Rectal smooth muscle tissue (tissue), 1 donor: Measurements from ENCODE around the gene GRID1.

ENCODE experiments used
- H3K27ac ChIP-seq: one replicate; pipeline ENCODE4 v1.7.0; 2013; ENCODE audit warnings: low read depth, low read length, inconsistent platforms
- H3K27me3 ChIP-seq: one replicate; pipeline ENCODE4 v1.7.0; 2013; ENCODE audit warnings: low read length; ENCODE audit not compliant: control insufficient read depth, insufficient read depth
- H3K36me3 ChIP-seq: one replicate; pipeline ENCODE4 v1.7.0; 2013; ENCODE audit warnings: low read length; ENCODE audit not compliant: control insufficient read depth, insufficient read depth
- H3K4me1 ChIP-seq: one replicate; pipeline ENCODE4 v1.7.0; 2013; ENCODE audit warnings: low read length; ENCODE audit not compliant: control insufficient read depth, insufficient read depth
- H3K4me3 ChIP-seq: one replicate; pipeline ENCODE4 v1.7.0; 2013; ENCODE audit warnings: low read length
- H3K9ac ChIP-seq: one replicate; pipeline ENCODE4 v1.7.0; 2013; ENCODE audit warnings: low read length

Gene GRID1

GRCh38 chr10:86130737-86131475, 235.7 kb downstream of the GRID1 start:
- Histone ChIP-seq H3K27ac (no peak overlapping the region), H3K27me3 (no peaks in the 10 kb centered on the region), H3K9ac (no peak overlapping the region), H3K36me3 (no peaks in the 10 kb centered on the region), H3K4me1 (no peaks in the 10 kb centered on the region), H3K4me3 (no peak overlapping the region)

GRCh38 chr10:86130041-86130440, 236.6 kb downstream of the GRID1 start:
- H3K27ac ChIP-seq: no peak overlapping the region

GRCh38 chr10:86128360-86128759, 238.2 kb downstream of the GRID1 start:
- Histone ChIP-seq H3K36me3 (no peaks in the 10 kb centered on the region), H3K27me3 (no peaks in the 10 kb centered on the region), H3K27ac (no peak overlapping the region), H3K4me1 (no peaks in the 10 kb centered on the region), H3K4me3 (no peak overlapping the region), H3K9ac (no peak overlapping the region)

More at GRCh38 chr10:86130041-86130440, 236.6 kb downstream of the GRID1 start:
- H3K4me3 ChIP-seq: no peak overlapping the region
- H3K27me3 ChIP-seq: no peaks in the 10 kb centered on the region
- H3K36me3 ChIP-seq: no peaks in the 10 kb centered on the region
- H3K4me1 ChIP-seq: no peaks in the 10 kb centered on the region
- no peak overlapping the region for H3K9ac ChIP-seq

DNA sequence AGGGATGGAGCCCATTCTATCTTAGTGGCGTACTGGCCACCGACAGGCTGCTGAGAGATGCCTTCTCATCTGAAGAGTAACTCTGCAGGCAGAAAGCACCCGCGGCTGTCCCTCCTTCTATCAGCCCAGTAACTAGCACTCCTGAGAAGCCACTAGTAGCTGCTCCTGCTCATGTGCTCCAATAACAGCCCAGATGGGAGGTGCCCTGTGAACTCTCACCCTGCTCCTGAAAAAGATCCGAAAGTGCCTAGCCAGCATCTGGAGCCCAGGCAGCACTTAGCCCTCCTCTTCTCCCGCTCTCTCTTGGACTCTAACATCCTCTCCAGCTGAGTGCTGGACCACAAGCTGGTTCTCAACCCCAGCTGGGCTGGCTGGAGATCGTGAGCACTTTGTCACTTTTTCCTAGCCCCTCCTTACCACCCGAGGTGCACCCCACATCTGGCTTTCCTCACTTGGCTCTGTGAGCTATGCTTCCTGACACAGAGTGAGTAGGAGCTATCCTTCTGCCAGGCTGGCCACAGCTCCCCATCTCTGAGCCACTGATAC, 239.2 kb downstream of the GRID1 start:
- H3K27ac ChIP-seq: no peak overlapping the region

GRCh38 chr10:86124734-86125133, 241.9 kb downstream of the GRID1 start:
- no peaks in the 10 kb centered on the region for H3K27me3 ChIP-seq
- H3K27ac ChIP-seq: no peak overlapping the region
- no peak overlapping the region for H3K9ac ChIP-seq
- no peaks in the 10 kb centered on the region for H3K4me1 ChIP-seq
- no peaks in the 10 kb centered on the region for H3K36me3 ChIP-seq
- H3K4me3 ChIP-seq: no peak overlapping the region

More for the DNA sequence above, 239.2 kb downstream of the GRID1 start:
- H3K9ac ChIP-seq: no peak overlapping the region
- H3K27me3 ChIP-seq: no peaks in the 10 kb centered on the region
- no peaks in the 10 kb centered on the region for H3K36me3 ChIP-seq
- no peaks in the 10 kb centered on the region for H3K4me1 ChIP-seq
- no peak overlapping the region for H3K4me3 ChIP-seq

DNA sequence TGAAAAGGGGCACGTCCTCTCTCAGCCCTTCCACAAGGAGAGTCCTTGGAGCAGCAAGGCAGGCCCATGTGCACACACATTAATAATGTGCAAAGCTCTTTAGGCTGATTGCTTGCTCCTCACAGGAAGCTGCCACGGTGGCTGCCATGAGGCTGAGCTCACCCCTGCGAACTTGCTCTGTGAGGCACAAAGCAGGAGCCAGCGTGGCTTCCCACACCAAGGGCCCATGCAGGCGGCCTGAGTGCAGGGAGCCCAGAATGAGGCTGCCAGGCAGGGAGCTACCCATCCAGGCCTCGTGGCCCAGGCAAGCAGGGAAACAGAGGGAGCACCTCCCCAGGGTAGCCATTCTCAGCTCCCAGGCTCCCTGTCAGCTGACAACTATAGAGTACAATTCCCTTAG, 242.9 kb downstream of the GRID1 start:
- Histone ChIP-seq H3K4me3 (no peak overlapping the region), H3K4me1 (no peaks in the 10 kb centered on the region), H3K36me3 (no peaks in the 10 kb centered on the region), H3K27ac (no peak overlapping the region), H3K9ac (no peak overlapping the region), H3K27me3 (no peaks in the 10 kb centered on the region)

DNA sequence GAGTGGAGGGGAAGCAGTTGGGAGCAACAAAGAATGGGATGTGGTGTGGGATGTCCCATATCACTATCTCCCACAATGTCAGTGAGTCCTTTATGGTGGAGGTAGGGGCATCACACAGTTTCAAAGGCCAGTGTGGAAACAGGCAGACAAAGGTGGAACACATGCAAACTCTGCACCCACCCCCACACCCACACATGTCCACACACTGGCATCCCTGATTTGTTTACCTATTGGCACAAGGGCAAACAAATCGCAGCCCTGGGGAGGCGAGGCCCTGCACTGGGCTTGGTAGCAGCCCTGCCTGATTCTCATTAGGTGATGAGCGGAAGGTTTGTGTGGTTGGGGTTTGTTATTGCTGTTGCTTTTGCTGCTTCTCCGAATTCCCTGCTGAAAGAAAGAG, 243.3 kb downstream of the GRID1 start:
- H3K9ac ChIP-seq: no peak overlapping the region
- no peaks in the 10 kb centered on the region for H3K4me1 ChIP-seq
- no peaks in the 10 kb centered on the region for H3K36me3 ChIP-seq

GRCh38 chr10:86122646-86123045, 243.9 kb downstream of the GRID1 start:
- Histone ChIP-seq H3K9ac (no peak overlapping the region), H3K27me3 (no peaks in the 10 kb centered on the region)

More for the DNA sequence above, 243.3 kb downstream of the GRID1 start:
- no peak overlapping the region for H3K4me3 ChIP-seq
- H3K27me3 ChIP-seq: no peaks in the 10 kb centered on the region
- H3K27ac ChIP-seq: no peak overlapping the region

GRCh38 chr10:86121200-86121599, 245.4 kb downstream of the GRID1 start:
- Histone ChIP-seq H3K9ac (no peak overlapping the region), H3K36me3 (no peaks in the 10 kb centered on the region), H3K4me1 (no peaks in the 10 kb centered on the region), H3K27ac (no peak overlapping the region), H3K27me3 (no peaks in the 10 kb centered on the region), H3K4me3 (no peak overlapping the region)

More at GRCh38 chr10:86122646-86123045, 243.9 kb downstream of the GRID1 start:
- Histone ChIP-seq H3K27ac (no peak overlapping the region), H3K4me3 (no peak overlapping the region), H3K36me3 (no peaks in the 10 kb centered on the region), H3K4me1 (no peaks in the 10 kb centered on the region)

GRCh38 chr10:86117051-86117450, 249.5 kb downstream of the GRID1 start:
- Histone ChIP-seq H3K4me1 (no peaks in the 10 kb centered on the region), H3K27ac (no peak overlapping the region), H3K9ac (no peak overlapping the region), H3K4me3 (no peak overlapping the region), H3K36me3 (no peaks in the 10 kb centered on the region), H3K27me3 (no peaks in the 10 kb centered on the region)

- Histone ChIP-seq H3K36me3 (no peaks in the 10 kb centered on the region), H3K27me3 (no peaks in the 10 kb centered on the region), H3K4me1 (no peaks in the 10 kb centered on the region), H3K9ac (no peak overlapping the region), H3K27ac (no peak overlapping the region), H3K4me3 (no peak overlapping the region)
These were observed 252.6 kb downstream of the GRID1 start for GRCh38 chr10:86113983-86114382.

- H3K27me3 ChIP-seq: no peaks in the 10 kb centered on the region
- no peaks in the 10 kb centered on the region for H3K4me1 ChIP-seq
- no peak overlapping the region for H3K27ac ChIP-seq
- no peak overlapping the region for H3K4me3 ChIP-seq
- no peaks in the 10 kb centered on the region for H3K36me3 ChIP-seq
- H3K9ac ChIP-seq: no peak overlapping the region
These were observed 253.1 kb downstream of the GRID1 start for GRCh38 chr10:86113501-86113900.

DNA sequence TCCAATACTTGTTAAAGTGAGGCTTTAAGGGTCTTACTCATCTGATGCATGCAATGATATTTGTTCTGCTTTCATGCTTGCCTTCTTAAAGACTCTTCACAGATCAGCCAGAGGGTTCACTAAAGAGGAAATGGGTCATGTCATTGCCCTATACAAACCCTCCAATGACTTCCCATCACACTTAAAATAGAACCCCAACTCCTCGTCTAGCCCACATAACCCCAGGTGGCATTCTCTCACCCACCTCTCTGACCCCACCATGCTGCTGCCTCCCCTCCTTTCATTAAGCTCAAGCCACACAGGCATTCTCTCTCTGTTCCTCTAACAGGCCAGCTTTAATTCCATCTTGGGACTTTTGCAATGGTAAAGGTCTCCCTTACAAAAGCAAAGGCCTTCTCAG, 253.6 kb downstream of the GRID1 start:
- no peaks in the 10 kb centered on the region for H3K27me3 ChIP-seq
- no peak overlapping the region for H3K4me3 ChIP-seq
- H3K4me1 ChIP-seq: no peaks in the 10 kb centered on the region
- H3K27ac ChIP-seq: no peak overlapping the region
- H3K9ac ChIP-seq: no peak overlapping the region
- H3K36me3 ChIP-seq: no peaks in the 10 kb centered on the region
